Endothelial cell of umbilical vein (primary cell): ENCODE data around the gene SETD3. TPM values are rescaled to one million over a fixed set of nuclear protein-coding genes. Genes with fewer than 3 reads are reported as not detected.

Experiments used
- BruUV-seq: library from RNA; stranded (reverse); fragments of 400-500 nt; replicated peaks from 2 replicates; lab custom pipeline; 2021; lab: Mats Ljungman, UMichigan
- CTCF ChIA-PET: fragments of 300-600, 350-600 bp; sonication (Branson Sonifier 250); formaldehyde crosslinking; loops from one replicate; lab custom pipeline; 2021; ENCODE audit warnings: antibody characterized with exemption, inconsistent platforms; lab: Charles Lee
- POLR2A ChIA-PET: fragments of 300-600, 350-600 bp; sonication (Branson Sonifier 250); formaldehyde crosslinking; loops from one replicate; lab custom pipeline; 2021; ENCODE audit warnings: antibody characterized with exemption, inconsistent platforms; lab: Charles Lee
- DNase-seq: peaks from one replicate; pipeline ENCODE4 v3.0.0-alpha.2; 2011; ENCODE audit warnings: low read depth, low spot score
- FAIRE-seq: peaks from 2 replicates; lab custom pipeline; 2011; peaks lifted over from hg19 to GRCh38; lab: Jason Lieb, UNC
- H2AFZ ChIP-seq: 2 replicates; pipeline ENCODE4 v1.6.0; 2012; ENCODE audit warnings: low read depth, low read length, control low read depth, inconsistent platforms
- H3K27ac ChIP-seq: 2 replicates; pipeline ENCODE4 v1.5.1; 2011; ENCODE audit warnings: low read depth, mild to moderate bottlenecking, control low read depth, low read length, moderate library complexity; ENCODE audit not compliant: insufficient read depth
- H3K27me3 ChIP-seq, 2 experiments: 2 replicates each; pipeline versions ENCODE4 v1.6.0 to v1.6.1; 2011; ENCODE audit warnings: low read length in 2 of 2, mixed read lengths in 1 of 2; ENCODE audit not compliant: control insufficient read depth in 2 of 2, insufficient read depth in 2 of 2
- H3K36me3 ChIP-seq, 2 experiments: 2 replicates in 1 of 2; 3 replicates in 1 of 2; pipeline ENCODE4 v1.5.1; 2011; ENCODE audit warnings: low read length in 2 of 2, mild to moderate bottlenecking in 1 of 2, moderate library complexity in 1 of 2; ENCODE audit not compliant: control insufficient read depth in 2 of 2, insufficient read depth in 2 of 2; ENCODE audit errors: extremely low read depth in 1 of 2
- H3K4me1 ChIP-seq: 3 replicates; pipeline ENCODE4 v1.5.1; 2011; ENCODE audit warnings: mild to moderate bottlenecking, low read length; ENCODE audit not compliant: control insufficient read depth, insufficient read depth; ENCODE audit errors: extremely low read depth
- H3K4me2 ChIP-seq: 2 replicates; pipeline ENCODE4 v1.6.1; 2011; ENCODE audit warnings: low read length, control low read depth, mixed read lengths; ENCODE audit not compliant: insufficient read depth
- H3K4me3 ChIP-seq, 3 experiments: fragments of 200-600 bp in 1 of 3; sonication (generic), shearing (Covaris generic) in 1 of 3; replicated peaks in 1 of 3; 2 replicates each; pipeline ENCODE4 v1.5.1; 2011 to 2016; ENCODE audit warnings: control low read depth in 3 of 3, low read length in 3 of 3, mild to moderate bottlenecking in 2 of 3, inconsistent platforms in 1 of 3, low read depth in 1 of 3, moderate library complexity in 1 of 3; ENCODE audit not compliant: insufficient read depth in 1 of 3
- H3K79me2 ChIP-seq: 2 replicates; pipeline ENCODE4 v1.6.0; 2012; ENCODE audit warnings: low read length, inconsistent platforms; ENCODE audit not compliant: control insufficient read depth, insufficient read depth
- H3K9ac ChIP-seq: replicated peaks from 2 replicates; pipeline ENCODE3; 2011; ENCODE audit warnings: low read length, control low read depth; ENCODE audit not compliant: insufficient read depth; ENCODE audit errors: extremely low read depth
- H3K9me1 ChIP-seq: replicated peaks from 3 replicates; pipeline ENCODE4 v1.6.0; 2011; ENCODE audit warnings: mild to moderate bottlenecking, low read length; ENCODE audit not compliant: control insufficient read depth, insufficient read depth; ENCODE audit errors: extremely low read depth
- H3K9me3 ChIP-seq: replicated peaks from 2 replicates; pipeline ENCODE4 v1.5.1; 2012; ENCODE audit warnings: low read length, inconsistent platforms; ENCODE audit not compliant: control insufficient read depth, insufficient read depth
- H4K20me1 ChIP-seq: replicated peaks from 2 replicates; pipeline ENCODE3; 2011; ENCODE audit warnings: mild to moderate bottlenecking, low read length; ENCODE audit not compliant: control insufficient read depth, insufficient read depth; ENCODE audit errors: extremely low read depth
- EZH2 ChIP-seq: IDR thresholded peaks from 2 replicates; pipeline ENCODE4 v1.6.1; 2012; ENCODE audit warnings: borderline replicate concordance, low read depth, mild to moderate bottlenecking, moderate library complexity, low read length, inconsistent platforms; ENCODE audit not compliant: severe bottlenecking
- FOS ChIP-seq: IDR thresholded peaks from 2 replicates; pipeline ENCODE4 v1.6.1; 2011; ENCODE audit warnings: mild to moderate bottlenecking, low read length, moderate library complexity, borderline replicate concordance; ENCODE audit not compliant: insufficient read depth
- GATA2 ChIP-seq: IDR thresholded peaks from 2 replicates; pipeline ENCODE4 v1.7.0; 2011; ENCODE audit warnings: low read depth, mild to moderate bottlenecking, moderate library complexity, mixed read lengths, low read length; ENCODE audit not compliant: insufficient read length, insufficient read depth
- JUN ChIP-seq: IDR thresholded peaks from 2 replicates; pipeline ENCODE4 v1.6.1; 2011; ENCODE audit warnings: borderline replicate concordance, low read depth; ENCODE audit not compliant: insufficient read length, insufficient read depth
- MYC ChIP-seq: IDR thresholded peaks from one replicate; pipeline ENCODE4 v1.6.1; 2011; ENCODE audit warnings: mild to moderate bottlenecking, low read depth, low read length
- POLR2A ChIP-seq: IDR thresholded peaks from 2 replicates; pipeline ENCODE4 v1.6.1; 2012; ENCODE audit warnings: low read depth, mild to moderate bottlenecking, control low read depth, low read length
- POLR2AphosphoS5 ChIP-seq: IDR thresholded peaks from 2 replicates; pipeline ENCODE4 v1.6.1; 2012; ENCODE audit warnings: low read depth, mild to moderate bottlenecking, control low read depth, low read length, moderate library complexity; ENCODE audit not compliant: insufficient read depth
- dilution Hi-C: fragments of 300-500 bp; cut with MboI; formaldehyde crosslinking; loops from one replicate; pipeline ENCODE4 v1.15.0; 2019; ENCODE audit warnings: low sequenced_read_pairs; ENCODE audit not compliant: extremely low pct_ligation_motif_present
- intact Hi-C: fragments of 100-400 bp; cut with micrococcal nuclease; formaldehyde crosslinking; loops from one replicate; pipeline ENCODE4 v1.10.0; 2022
- polyA plus RNA-seq, 4 experiments: library from polyadenylated mRNA; depleted of rRNA in 3 of 4; stranded (reverse) in 3 of 4; unstranded in 1 of 4; fragments of >200 nt; gene quantifications; 2 replicates each; pipeline versions ENCODE4 v1.2.1 to v1.2.3, GENCODE V29; 2011 to 2012; ENCODE audit warnings: missing spikeins in 1 of 4
- total RNA-seq: library from RNA; stranded (reverse); gene quantifications from 2 replicates; pipeline ENCODE4 v1.2.3, GENCODE V29; 2021
- TF ChIP-seq, protein P1 (sequence below), 2 donors: IDR thresholded peaks; 1 replicate in 1 of 2; 2 replicates in 1 of 2; pipeline ENCODE4 v1.5.1; 2011; ENCODE audit warnings: low read length in 2 of 2, mild to moderate bottlenecking in 2 of 2, moderate library complexity in 2 of 2, control low read depth in 1 of 2, inconsistent platforms in 1 of 2, low read depth in 1 of 2; ENCODE audit not compliant: insufficient read depth in 1 of 2; ENCODE audit errors: extremely low read depth in 1 of 2
- TF ChIP-seq, protein P2 (sequence below): IDR thresholded peaks from 2 replicates; pipeline ENCODE4 v1.6.1; 2011; ENCODE audit not compliant: insufficient read depth, insufficient read length

The SETD3 gene
- total and polyA plus RNA-seq, 2 donors (not counting 3 experiments of a cell fraction or from before 2014, with no cell fraction given): 18.1 to 53.1 TPM

DNA sequence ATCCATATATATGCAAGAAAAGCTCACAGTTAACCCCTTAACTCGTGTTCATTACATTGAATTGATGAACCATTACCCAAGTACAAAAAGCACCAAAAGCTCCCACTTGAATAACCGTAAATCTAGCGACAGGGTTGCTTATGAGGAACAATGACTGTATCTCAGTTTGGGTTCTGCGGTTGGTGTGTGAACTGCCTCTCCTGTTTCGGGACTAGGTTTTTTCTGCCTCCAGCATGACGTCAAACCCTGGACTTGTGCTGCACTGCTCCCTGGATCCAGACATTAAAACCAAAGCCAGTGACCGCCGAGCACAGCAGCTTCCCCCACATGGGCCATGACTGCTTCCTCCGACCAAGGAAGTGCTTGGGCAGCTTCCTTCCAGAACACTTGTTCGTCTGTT lies 77.7 kb downstream of the SETD3 start:
- TF ChIP-seq POLR2A (no peak), GATA2 (no peak), MYC (no peak), POLR2AphosphoS5 (no peak), FOS (no peak), JUN (no peak), EZH2 (no peak)
- TF ChIP-seq, protein P1, sequence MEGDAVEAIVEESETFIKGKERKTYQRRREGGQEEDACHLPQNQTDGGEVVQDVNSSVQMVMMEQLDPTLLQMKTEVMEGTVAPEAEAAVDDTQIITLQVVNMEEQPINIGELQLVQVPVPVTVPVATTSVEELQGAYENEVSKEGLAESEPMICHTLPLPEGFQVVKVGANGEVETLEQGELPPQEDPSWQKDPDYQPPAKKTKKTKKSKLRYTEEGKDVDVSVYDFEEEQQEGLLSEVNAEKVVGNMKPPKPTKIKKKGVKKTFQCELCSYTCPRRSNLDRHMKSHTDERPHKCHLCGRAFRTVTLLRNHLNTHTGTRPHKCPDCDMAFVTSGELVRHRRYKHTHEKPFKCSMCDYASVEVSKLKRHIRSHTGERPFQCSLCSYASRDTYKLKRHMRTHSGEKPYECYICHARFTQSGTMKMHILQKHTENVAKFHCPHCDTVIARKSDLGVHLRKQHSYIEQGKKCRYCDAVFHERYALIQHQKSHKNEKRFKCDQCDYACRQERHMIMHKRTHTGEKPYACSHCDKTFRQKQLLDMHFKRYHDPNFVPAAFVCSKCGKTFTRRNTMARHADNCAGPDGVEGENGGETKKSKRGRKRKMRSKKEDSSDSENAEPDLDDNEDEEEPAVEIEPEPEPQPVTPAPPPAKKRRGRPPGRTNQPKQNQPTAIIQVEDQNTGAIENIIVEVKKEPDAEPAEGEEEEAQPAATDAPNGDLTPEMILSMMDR (IDR thresholded peaks at IDR 0.05; ENCODE audit: extremely low read depth in 1 of 2, insufficient read depth in 1 of 2, low read depth in 1 of 2, low read length in 2 of 2): no peak
- TF ChIP-seq, protein P2, sequence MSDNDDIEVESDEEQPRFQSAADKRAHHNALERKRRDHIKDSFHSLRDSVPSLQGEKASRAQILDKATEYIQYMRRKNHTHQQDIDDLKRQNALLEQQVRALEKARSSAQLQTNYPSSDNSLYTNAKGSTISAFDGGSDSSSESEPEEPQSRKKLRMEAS: no peak
- POLR2A ChIA-PET: no interaction called here
- Histone ChIP-seq H3K27ac (no peak overlapping the region), H3K27me3 (no peaks in the 10 kb centered on the region), H2AFZ (no peak overlapping the region), H3K9me3 (no peaks in the 10 kb centered on the region), H3K4me3 (no peak overlapping the region), H3K4me1 (no peaks in the 10 kb centered on the region), H3K79me2 (no peaks in the 10 kb centered on the region), H4K20me1 (no peaks in the 10 kb centered on the region), H3K9ac (no peak overlapping the region), H3K36me3 (peaks cover 13 to 19% of the 10 kb centered on the region in 2 experiments), H3K9me1 (no peaks in the 10 kb centered on the region), H3K4me2 (no peak overlapping the region)
- CTCF ChIA-PET: interaction anchor here (2.5 to 5.6 kb wide), 3 partner anchors 10 to 14 kb away, joined by 16 to 34 read pairs (median 26); no protein-coding TSS in a partner anchor
- BruUV-seq: no TSS peak
- no peak for FAIRE-seq
- no peak for DNase-seq
- dilution Hi-C loops: no loop called here
- intact Hi-C loops: no loop called here
